Transverse colon (tissue), 4 donors: ENCODE results near the gene ITGBL1. TPM values are rescaled to one million over a fixed set of nuclear protein-coding genes. Genes with fewer than 3 reads are reported as not detected.

Experiments
- DNase-seq: peaks from one replicate; pipeline ENCODE4 v3.0.0-alpha.2; 2019
- H3K27ac ChIP-seq, 4 donors: fragments of 200-600 bp; sonication (generic); 2 replicates each; pipeline ENCODE4 v1.5.1; 2016 to 2018; ENCODE audit warnings: inconsistent platforms in 4 of 4
- H3K27me3 ChIP-seq: fragments of 200-600 bp; sonication (generic); 2 replicates; pipeline ENCODE4 v1.5.1; 2017; ENCODE audit warnings: inconsistent platforms
- H3K36me3 ChIP-seq, 4 donors: fragments of 200-600 bp; sonication (generic); 2 replicates each; pipeline ENCODE4 v1.5.1; 2017 to 2019; ENCODE audit warnings: inconsistent platforms in 4 of 4
- H3K4me1 ChIP-seq, 4 donors: fragments of 200-600 bp; sonication (generic); 2 replicates each; pipeline ENCODE4 v1.5.1; 2017 to 2020; ENCODE audit warnings: inconsistent platforms in 4 of 4
- H3K4me3 ChIP-seq, 4 donors: fragments of 200-600 bp; sonication (generic); 1 replicate in 1 of 4; 2 replicates in 3 of 4; pipeline versions ENCODE4 v1.5.1 to v1.6.1; 2017 to 2019; ENCODE audit warnings: inconsistent platforms in 4 of 4
- H3K9me3 ChIP-seq, 2 donors: fragments of 200-600 bp; sonication (generic); 2 replicates each; pipeline ENCODE4 v1.5.1; 2017 to 2019; ENCODE audit warnings: inconsistent platforms in 2 of 2
- CTCF ChIP-seq, 5 experiments: fragments of 200-600 bp in 3 of 5; fragments of 450-650 bp in 2 of 5; sonication (generic) in 3 of 5; IDR thresholded peaks; 1 replicate in 2 of 5; 2 replicates in 3 of 5; pipeline ENCODE4 v1.5.1; 2016 to 2017; ENCODE audit warnings: antibody characterized with exemption in 5 of 5, inconsistent platforms in 3 of 5, mild to moderate bottlenecking in 2 of 5, moderate library complexity in 1 of 5
- EP300 ChIP-seq: sonication (generic); formaldehyde crosslinking; IDR thresholded peaks from one replicate; pipeline ENCODE4 v1.6.1; 2017; ENCODE audit warnings: antibody characterized with exemption, low read depth
- POLR2A ChIP-seq: fragments of 450-650 bp; IDR thresholded peaks from one replicate; pipeline ENCODE4 v1.6.1; 2016; ENCODE audit warnings: antibody characterized with exemption, mild to moderate bottlenecking, moderate library complexity
- POLR2AphosphoS5 ChIP-seq, 3 donors: sonication (generic); formaldehyde crosslinking; IDR thresholded peaks; one replicate each; pipeline ENCODE4 v1.6.1; 2016; ENCODE audit warnings: antibody characterized with exemption in 3 of 3
- WGBS, 2 donors: methylation state at CpG; one replicate each; pipeline ENCODE4 v1.1.5; 2018; ENCODE audit warnings: low coverage in 1 of 2; 5-methylcytosine and 5-hydroxymethylcytosine counted together
- in situ Hi-C, 4 donors: fragments of 200-750 bp; cut with MboI; loops; one replicate each; pipeline versions ENCODE4 v1.15.0 to v1.15.1; 2017; ENCODE audit warnings: low sequenced_read_pairs in 3 of 4, low pct_ligation_motif_present in 1 of 4, low pct_unique_long_range_greater_than_20kb in 1 of 4
- intact Hi-C: fragments of 100-400 bp; cut with DNase I; formaldehyde crosslinking; loops from one replicate; pipeline ENCODE4 v1.15.1; 2023; ENCODE audit warnings: low total_unique reads
- total RNA-seq, 4 donors: library from RNA; depleted of rRNA; stranded (reverse); fragments of >200 nt; gene quantifications; one replicate each; pipeline ENCODE4 v1.1.0, GENCODE V29; 2016

Gene ITGBL1
- total RNA-seq, 4 donors from 2014 or later, result 0.48 to 0.80 (median 0.68) TPM; not detected in 1

- 72 to 100% methylated on average over 1 of the region's 1 CpG for WGBS, 2 donors
- no peak for DNase-seq
- in situ Hi-C loops (no loop called here), intact Hi-C loops (loop anchor here (5.0 kb wide), 1 partner anchor 934 kb away; no protein-coding TSS in a partner anchor)
- Histone ChIP-seq H3K27ac (no peak overlapping the region), H3K36me3 (no peaks in the 10 kb centered on the region), H3K4me1 (no peaks in the 10 kb centered on the region), H3K27me3 (no peaks in the 10 kb centered on the region), H3K4me3 (no peak overlapping the region), H3K9me3 (no peaks in the 10 kb centered on the region)
- TF ChIP-seq CTCF (IDR thresholded peaks at IDR 0.05) (no peak), POLR2AphosphoS5 (IDR thresholded peaks at IDR 0.05) (no peak), EP300 (no peak), POLR2A (no peak)
Measured at GRCh38 chr13:101645871-101646270, 193.4 kb downstream of the ITGBL1 start.

GRCh38 chr13:101647760-101648159, 195.3 kb downstream of the ITGBL1 start:
- Histone ChIP-seq H3K27ac (no peak overlapping the region), H3K4me3 (no peak overlapping the region), H3K36me3 (no peaks in the 10 kb centered on the region), H3K27me3 (no peaks in the 10 kb centered on the region), H3K9me3 (no peaks in the 10 kb centered on the region), H3K4me1 (no peaks in the 10 kb centered on the region)
- WGBS, 2 donors, result 73 to 81% methylated on average over 4 to 5 of the region's 5 CpGs
- in situ Hi-C loops, result no loop called here
- TF ChIP-seq EP300 (no peak), POLR2AphosphoS5 (IDR thresholded peaks at IDR 0.05) (no peak), POLR2A (no peak), CTCF (IDR thresholded peaks at IDR 0.05) (no peak)
- intact Hi-C loops, result loop anchor here (5.0 kb wide), 1 partner anchor 935 kb away; no protein-coding TSS in a partner anchor
- DNase-seq, result no peak

GRCh38 chr13:101648766-101649487, 196.5 kb downstream of the ITGBL1 start:
- Histone ChIP-seq H3K9me3 (no peaks in the 10 kb centered on the region), H3K4me3 (no peak overlapping the region), H3K27me3 (no peaks in the 10 kb centered on the region), H3K4me1 (no peaks in the 10 kb centered on the region), H3K36me3 (no peaks in the 10 kb centered on the region), H3K27ac (no peak overlapping the region)
- TF ChIP-seq CTCF (IDR thresholded peaks at IDR 0.05), result no peak
- in situ Hi-C loops (no loop called here), intact Hi-C loops (loop anchor here (5.0 kb wide), 1 partner anchor 937 kb away; no protein-coding TSS in a partner anchor)
- no peak for DNase-seq

- no peaks in the 10 kb centered on the region for H3K9me3 ChIP-seq
- in situ Hi-C loops, result no loop called here
- H3K4me3 ChIP-seq, result no peak overlapping the region
- no peak for DNase-seq
- H3K27me3 ChIP-seq, result no peaks in the 10 kb centered on the region
- no peaks in the 10 kb centered on the region for H3K4me1 ChIP-seq
- H3K36me3 ChIP-seq, result no peaks in the 10 kb centered on the region
- TF ChIP-seq POLR2AphosphoS5 (IDR thresholded peaks at IDR 0.05), result no peak
- TF ChIP-seq CTCF (IDR thresholded peaks at IDR 0.05), result no peak
- TF ChIP-seq POLR2A, result no peak
- no peak for TF ChIP-seq EP300
- 70 to 83% methylated on average over 4 of the region's 4 CpGs for WGBS, 2 donors
- intact Hi-C loops, result loop anchor here (5.0 kb wide), 1 partner anchor 937 kb away; no protein-coding TSS in a partner anchor
- no peak overlapping the region for H3K27ac ChIP-seq
Measured at GRCh38 chr13:101649488-101650126, 197.1 kb downstream of the ITGBL1 start.
